ENCODE results near the gene LFNG. TPM values are rescaled to one million over a fixed set of nuclear protein-coding genes. Genes with fewer than 3 reads are reported as not detected.

The LFNG gene
- total RNA-seq, 4 donors from 2014 or later, result 17.9 to 162 (median 80.6) TPM

DNA sequence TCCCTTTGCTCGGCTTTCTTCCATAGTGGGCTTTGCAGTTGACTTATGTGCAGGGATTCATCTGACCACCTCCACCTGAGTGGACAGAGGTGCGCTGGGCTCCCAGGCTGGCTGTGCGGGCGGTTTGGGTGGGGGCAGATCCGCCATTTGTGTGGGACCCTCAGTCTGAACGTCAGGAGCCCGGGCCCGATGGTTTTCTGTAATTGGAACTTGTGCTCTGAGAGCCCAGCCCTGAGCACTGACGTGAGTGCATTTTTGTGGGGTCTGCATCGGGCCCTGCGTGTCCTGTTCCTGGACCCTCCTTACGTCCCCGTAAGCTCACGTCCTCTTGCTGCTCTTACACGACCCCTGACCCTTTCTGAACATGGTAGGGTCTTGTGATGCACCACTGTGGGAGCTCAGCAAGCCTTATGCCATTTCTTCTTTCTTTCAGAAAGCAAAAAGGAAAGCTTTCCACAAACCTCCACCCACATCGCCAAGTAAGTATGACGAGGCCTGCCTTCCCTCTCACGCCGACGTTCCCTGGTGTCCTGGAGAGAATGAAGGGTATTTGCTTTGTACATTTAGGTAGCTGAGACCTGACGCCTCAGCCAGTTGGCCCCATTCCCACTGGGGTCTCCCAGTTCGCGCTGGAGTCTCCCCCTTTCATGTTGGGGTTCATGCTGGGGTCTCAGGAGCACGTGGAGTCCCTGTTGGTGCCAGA is 49.1 kb downstream of the LFNG start:
- intact Hi-C loops (cut with DNase I; ENCODE audit: low total_unique reads), result no loop called here
- Histone ChIP-seq H3K27ac (no peak overlapping the region), H3K4me3 (no peak overlapping the region), H3K27me3 (no peaks in the 10 kb centered on the region), H3K36me3 (peaks cover 0 to 7% (median 3%) of the 10 kb centered on the region in 4 donors), H3K9me3 (no peaks in the 10 kb centered on the region), H3K4me1 (peaks cover 0 to 20% (median 0%) of the 10 kb centered on the region in 4 donors)
- in situ Hi-C loops (cut with MboI; ENCODE audit: low pct_ligation_motif_present in 1 of 4, low pct_unique_long_range_greater_than_20kb in 1 of 4, low sequenced_read_pairs in 3 of 4), result no loop called here
- no peak for TF ChIP-seq EP300 (IDR thresholded peaks at IDR 0.05; ENCODE audit: low read depth)
- TF ChIP-seq POLR2A (IDR thresholded peaks at IDR 0.05), result no peak
- TF ChIP-seq POLR2AphosphoS5 (IDR thresholded peaks at IDR 0.05), result no peak
- TF ChIP-seq, protein P1, sequence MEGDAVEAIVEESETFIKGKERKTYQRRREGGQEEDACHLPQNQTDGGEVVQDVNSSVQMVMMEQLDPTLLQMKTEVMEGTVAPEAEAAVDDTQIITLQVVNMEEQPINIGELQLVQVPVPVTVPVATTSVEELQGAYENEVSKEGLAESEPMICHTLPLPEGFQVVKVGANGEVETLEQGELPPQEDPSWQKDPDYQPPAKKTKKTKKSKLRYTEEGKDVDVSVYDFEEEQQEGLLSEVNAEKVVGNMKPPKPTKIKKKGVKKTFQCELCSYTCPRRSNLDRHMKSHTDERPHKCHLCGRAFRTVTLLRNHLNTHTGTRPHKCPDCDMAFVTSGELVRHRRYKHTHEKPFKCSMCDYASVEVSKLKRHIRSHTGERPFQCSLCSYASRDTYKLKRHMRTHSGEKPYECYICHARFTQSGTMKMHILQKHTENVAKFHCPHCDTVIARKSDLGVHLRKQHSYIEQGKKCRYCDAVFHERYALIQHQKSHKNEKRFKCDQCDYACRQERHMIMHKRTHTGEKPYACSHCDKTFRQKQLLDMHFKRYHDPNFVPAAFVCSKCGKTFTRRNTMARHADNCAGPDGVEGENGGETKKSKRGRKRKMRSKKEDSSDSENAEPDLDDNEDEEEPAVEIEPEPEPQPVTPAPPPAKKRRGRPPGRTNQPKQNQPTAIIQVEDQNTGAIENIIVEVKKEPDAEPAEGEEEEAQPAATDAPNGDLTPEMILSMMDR (IDR thresholded peaks at IDR 0.05), result no peak
- DNase-seq, result no peak
- 87 to 93% methylated on average over 6 to 24 of the region's 24 CpGs for WGBS, 2 donors (ENCODE audit: low coverage in 1 of 2)

- H3K36me3 ChIP-seq, result peaks cover 0 to 12% (median 3%) of the 10 kb centered on the region in 4 donors
- H3K27me3 ChIP-seq, result no peaks in the 10 kb centered on the region
- TF ChIP-seq EP300 (IDR thresholded peaks at IDR 0.05; ENCODE audit: low read depth) (no peak), POLR2A (IDR thresholded peaks at IDR 0.05) (no peak), POLR2AphosphoS5 (IDR thresholded peaks at IDR 0.05) (no peak)
- TF ChIP-seq, protein P1 (IDR thresholded peaks at IDR 0.05), result no peak
- no peak for DNase-seq
- intact Hi-C loops (cut with DNase I; ENCODE audit: low total_unique reads), result no loop called here
- no peaks in the 10 kb centered on the region for H3K9me3 ChIP-seq
- in situ Hi-C loops (cut with MboI; ENCODE audit: low pct_ligation_motif_present in 1 of 4, low pct_unique_long_range_greater_than_20kb in 1 of 4, low sequenced_read_pairs in 3 of 4), result no loop called here
- WGBS, 2 donors (ENCODE audit: low coverage in 1 of 2), result 96 to 97% methylated on average over 3 to 14 of the region's 14 CpGs
- H3K27ac ChIP-seq, result no peak overlapping the region
- H3K4me1 ChIP-seq, result peaks cover 0 to 20% (median 0%) of the 10 kb centered on the region in 4 donors
- no peak overlapping the region for H3K4me3 ChIP-seq
Measured at GRCh38 chr7:2569421-2569820, 49.8 kb downstream of the LFNG start.

DNA sequence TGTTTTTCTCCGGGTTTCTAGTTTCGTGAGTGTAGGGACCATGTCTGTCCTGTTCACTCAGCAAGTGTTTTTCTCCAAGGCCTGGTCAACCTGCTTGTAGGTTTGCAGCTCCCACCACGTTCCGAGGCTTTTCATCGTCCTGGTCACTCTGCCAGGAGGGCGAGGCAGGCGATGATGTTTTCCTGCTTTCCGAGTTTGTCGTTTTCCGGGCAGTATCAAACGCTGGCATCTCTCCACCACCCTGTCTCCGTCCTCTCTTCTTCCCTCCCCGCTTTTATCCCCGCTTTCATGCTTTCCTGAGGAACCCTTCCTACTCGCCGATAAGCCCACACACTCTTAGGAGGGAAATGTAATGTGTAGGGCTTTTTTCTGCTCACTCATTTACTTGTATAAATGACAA is 50.4 kb downstream of the LFNG start:
- peaks cover 0 to 15% (median 3%) of the 10 kb centered on the region in 4 donors for H3K36me3 ChIP-seq
- no peaks in the 10 kb centered on the region for H3K9me3 ChIP-seq
- H3K4me3 ChIP-seq, result no peak overlapping the region
- H3K27me3 ChIP-seq, result no peaks in the 10 kb centered on the region
- TF ChIP-seq EP300 (IDR thresholded peaks at IDR 0.05; ENCODE audit: low read depth) (no peak), POLR2A (IDR thresholded peaks at IDR 0.05) (no peak), POLR2AphosphoS5 (IDR thresholded peaks at IDR 0.05) (no peak)
- TF ChIP-seq, protein P1 (IDR thresholded peaks at IDR 0.05), result no peak
- intact Hi-C loops (cut with DNase I; ENCODE audit: low total_unique reads) (no loop called here), in situ Hi-C loops (cut with MboI; ENCODE audit: low pct_ligation_motif_present in 1 of 4, low pct_unique_long_range_greater_than_20kb in 1 of 4, low sequenced_read_pairs in 3 of 4) (no loop called here)
- no peak for DNase-seq
- H3K27ac ChIP-seq, result no peak overlapping the region
- 85 to 100% methylated on average over 4 to 16 of the region's 16 CpGs for WGBS, 2 donors (ENCODE audit: low coverage in 1 of 2)
- H3K4me1 ChIP-seq, result peaks cover 0 to 15% (median 0%) of the 10 kb centered on the region in 4 donors

DNA sequence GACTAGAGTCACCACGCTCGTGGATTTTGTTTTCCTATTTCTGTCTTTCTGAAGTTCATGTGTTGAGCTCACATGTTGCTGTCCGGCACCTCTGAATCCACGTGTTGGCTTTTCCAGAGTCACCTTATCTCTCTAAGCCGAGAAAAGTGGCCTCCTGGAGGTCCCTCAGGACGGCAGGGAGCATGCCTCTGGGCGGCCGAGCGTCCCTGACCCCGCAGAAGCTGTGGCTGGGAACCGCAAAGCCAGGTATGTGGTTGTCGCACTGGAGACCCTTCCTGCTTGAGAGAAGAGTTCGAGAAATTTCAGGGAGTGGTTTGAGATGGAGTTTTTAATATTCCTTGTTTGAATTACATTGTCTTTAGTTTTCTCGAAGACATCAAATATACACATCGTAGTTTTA is 51.8 kb downstream of the LFNG start:
- intact Hi-C loops (cut with DNase I; ENCODE audit: low total_unique reads), result no loop called here

More for the DNA sequence above, 51.8 kb downstream of the LFNG start:
- Histone ChIP-seq H3K9me3 (no peaks in the 10 kb centered on the region), H3K4me1 (peaks cover 0 to 9% (median 0%) of the 10 kb centered on the region in 4 donors), H3K4me3 (no peak overlapping the region), H3K27ac (no peak overlapping the region), H3K27me3 (no peaks in the 10 kb centered on the region), H3K36me3 (peaks cover 0 to 15% (median 3%) of the 10 kb centered on the region in 4 donors)
- 80 to 95% methylated on average over 2 to 15 of the region's 15 CpGs for WGBS, 2 donors (ENCODE audit: low coverage in 1 of 2)
- in situ Hi-C loops (cut with MboI; ENCODE audit: low pct_ligation_motif_present in 1 of 4, low pct_unique_long_range_greater_than_20kb in 1 of 4, low sequenced_read_pairs in 3 of 4), result no loop called here
- no peak for DNase-seq
- TF ChIP-seq, protein P1 (IDR thresholded peaks at IDR 0.05), result no peak
- no peak for TF ChIP-seq EP300 (IDR thresholded peaks at IDR 0.05; ENCODE audit: low read depth)
- TF ChIP-seq POLR2AphosphoS5 (IDR thresholded peaks at IDR 0.05), result no peak
- no peak for TF ChIP-seq POLR2A (IDR thresholded peaks at IDR 0.05)
